Measurements from ENCODE around the gene PLD1. TPM values are rescaled to one million over a fixed set of nuclear protein-coding genes. Genes with fewer than 3 reads are reported as not detected.
A peak's percentile ranks its signal among the peaks of the same experiment; 100 is the strongest.

PLD1 gene
- total and polyA plus RNA-seq, 4 donors, result 4.9 to 31.5 (median 18.6) TPM

- H3K4me1 ChIP-seq (ENCODE audit: control insufficient read depth in 4 of 4, insufficient read depth in 4 of 4, low read length in 3 of 4), result peaks cover 2 to 33% (median 13%) of the 10 kb centered on the region in 4 donors
These were observed 747 bp downstream of the PLD1 start for GRCh38 chr3:171809611-171809860.

DNA sequence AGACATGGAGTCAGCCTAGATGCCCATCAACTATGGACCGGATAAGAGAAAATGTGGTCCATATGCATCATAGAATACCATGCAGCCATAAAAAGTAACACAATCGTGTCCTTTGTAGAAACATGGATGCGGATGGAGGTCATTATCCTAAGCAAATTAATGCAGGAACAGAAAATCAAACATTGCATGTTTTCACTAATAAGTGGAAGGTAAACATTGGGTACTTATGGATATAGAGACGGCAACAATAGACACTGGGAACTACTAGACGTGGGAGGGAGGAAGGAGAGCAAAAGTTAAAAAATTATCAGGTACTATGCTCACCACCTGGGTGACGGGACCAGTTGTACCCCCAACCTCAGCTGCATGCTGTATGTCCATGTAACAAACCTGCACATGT lies 2.5 kb downstream of the PLD1 start:
- Histone ChIP-seq H3K9ac (ENCODE audit: low read depth in 1 of 2, low read length in 2 of 2) (no peak overlapping the region), H3K9me3 (ENCODE audit: control insufficient read depth in 4 of 4, low read length in 3 of 4) (no peaks in the 10 kb centered on the region), H3K27ac (ENCODE audit: low read depth in 1 of 2, low read length in 2 of 2) (no peak overlapping the region), H3K27me3 (ENCODE audit: control insufficient read depth in 4 of 4, insufficient read depth in 4 of 4, low read length in 3 of 4) (no peaks in the 10 kb centered on the region), H3K4me3 (ENCODE audit: low read depth in 1 of 3, low read length in 3 of 3) (no peak overlapping the region), H3K36me3 (ENCODE audit: control insufficient read depth in 4 of 4, insufficient read depth in 3 of 4, low read depth in 1 of 4, low read length in 3 of 4) (no peaks in the 10 kb centered on the region), H3K4me1 (ENCODE audit: control insufficient read depth in 4 of 4, insufficient read depth in 4 of 4, low read length in 3 of 4) (peaks cover 2 to 33% (median 13%) of the 10 kb centered on the region in 4 donors)
- no peak for TF ChIP-seq HNF4A (conservative IDR thresholded peaks at IDR 0.05)
- TF ChIP-seq NR2F2 (IDR thresholded peaks at IDR 0.05), result no peak
- no peak for TF ChIP-seq FOXA2 (IDR thresholded peaks at IDR 0.05)
- TF ChIP-seq JUND (IDR thresholded peaks at IDR 0.05), result no peak
- TF ChIP-seq RXRA (IDR thresholded peaks at IDR 0.05), result no peak
- TF ChIP-seq GABPA (IDR thresholded peaks at IDR 0.05 in 1 of 2, conservative IDR thresholded peaks at IDR 0.05 in 1 of 2), result no peak
- TF ChIP-seq, protein P1, sequence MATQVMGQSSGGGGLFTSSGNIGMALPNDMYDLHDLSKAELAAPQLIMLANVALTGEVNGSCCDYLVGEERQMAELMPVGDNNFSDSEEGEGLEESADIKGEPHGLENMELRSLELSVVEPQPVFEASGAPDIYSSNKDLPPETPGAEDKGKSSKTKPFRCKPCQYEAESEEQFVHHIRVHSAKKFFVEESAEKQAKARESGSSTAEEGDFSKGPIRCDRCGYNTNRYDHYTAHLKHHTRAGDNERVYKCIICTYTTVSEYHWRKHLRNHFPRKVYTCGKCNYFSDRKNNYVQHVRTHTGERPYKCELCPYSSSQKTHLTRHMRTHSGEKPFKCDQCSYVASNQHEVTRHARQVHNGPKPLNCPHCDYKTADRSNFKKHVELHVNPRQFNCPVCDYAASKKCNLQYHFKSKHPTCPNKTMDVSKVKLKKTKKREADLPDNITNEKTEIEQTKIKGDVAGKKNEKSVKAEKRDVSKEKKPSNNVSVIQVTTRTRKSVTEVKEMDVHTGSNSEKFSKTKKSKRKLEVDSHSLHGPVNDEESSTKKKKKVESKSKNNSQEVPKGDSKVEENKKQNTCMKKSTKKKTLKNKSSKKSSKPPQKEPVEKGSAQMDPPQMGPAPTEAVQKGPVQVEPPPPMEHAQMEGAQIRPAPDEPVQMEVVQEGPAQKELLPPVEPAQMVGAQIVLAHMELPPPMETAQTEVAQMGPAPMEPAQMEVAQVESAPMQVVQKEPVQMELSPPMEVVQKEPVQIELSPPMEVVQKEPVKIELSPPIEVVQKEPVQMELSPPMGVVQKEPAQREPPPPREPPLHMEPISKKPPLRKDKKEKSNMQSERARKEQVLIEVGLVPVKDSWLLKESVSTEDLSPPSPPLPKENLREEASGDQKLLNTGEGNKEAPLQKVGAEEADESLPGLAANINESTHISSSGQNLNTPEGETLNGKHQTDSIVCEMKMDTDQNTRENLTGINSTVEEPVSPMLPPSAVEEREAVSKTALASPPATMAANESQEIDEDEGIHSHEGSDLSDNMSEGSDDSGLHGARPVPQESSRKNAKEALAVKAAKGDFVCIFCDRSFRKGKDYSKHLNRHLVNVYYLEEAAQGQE (IDR thresholded peaks at IDR 0.05), result no peak
- TF ChIP-seq ATF3 (IDR thresholded peaks at IDR 0.05), result no peak
- TF ChIP-seq, protein P2, sequence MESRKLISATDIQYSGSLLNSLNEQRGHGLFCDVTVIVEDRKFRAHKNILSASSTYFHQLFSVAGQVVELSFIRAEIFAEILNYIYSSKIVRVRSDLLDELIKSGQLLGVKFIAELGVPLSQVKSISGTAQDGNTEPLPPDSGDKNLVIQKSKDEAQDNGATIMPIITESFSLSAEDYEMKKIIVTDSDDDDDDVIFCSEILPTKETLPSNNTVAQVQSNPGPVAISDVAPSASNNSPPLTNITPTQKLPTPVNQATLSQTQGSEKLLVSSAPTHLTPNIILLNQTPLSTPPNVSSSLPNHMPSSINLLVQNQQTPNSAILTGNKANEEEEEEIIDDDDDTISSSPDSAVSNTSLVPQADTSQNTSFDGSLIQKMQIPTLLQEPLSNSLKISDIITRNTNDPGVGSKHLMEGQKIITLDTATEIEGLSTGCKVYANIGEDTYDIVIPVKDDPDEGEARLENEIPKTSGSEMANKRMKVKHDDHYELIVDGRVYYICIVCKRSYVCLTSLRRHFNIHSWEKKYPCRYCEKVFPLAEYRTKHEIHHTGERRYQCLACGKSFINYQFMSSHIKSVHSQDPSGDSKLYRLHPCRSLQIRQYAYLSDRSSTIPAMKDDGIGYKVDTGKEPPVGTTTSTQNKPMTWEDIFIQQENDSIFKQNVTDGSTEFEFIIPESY (IDR thresholded peaks at IDR 0.05), result no peak
- no peak for TF ChIP-seq RAD21 (IDR thresholded peaks at IDR 0.05)
- no peak for TF ChIP-seq EGR1 (IDR thresholded peaks at IDR 0.05; ENCODE audit: low read depth in 2 of 2)
- TF ChIP-seq HNF4G (IDR thresholded peaks at IDR 0.05), result no peak
- TF ChIP-seq CTCF (IDR thresholded peaks at IDR 0.05; ENCODE audit: low read depth, low read length, missing input control), result no peak
- TF ChIP-seq TAF1 (conservative IDR thresholded peaks at IDR 0.05), result no peak
- TF ChIP-seq FOXA1 (IDR thresholded peaks at IDR 0.05), result no peak
- TF ChIP-seq YY1 (IDR thresholded peaks at IDR 0.05), result no peak
- TF ChIP-seq MAX (IDR thresholded peaks at IDR 0.05), result no peak
- DNase-seq (ENCODE audit: low spot score), result no peak
- WGBS, result 98% methylated on average over 6 of the region's 6 CpGs

More at GRCh38 chr3:171809611-171809860, 747 bp downstream of the PLD1 start:
- Histone ChIP-seq H3K36me3 (ENCODE audit: control insufficient read depth in 4 of 4, insufficient read depth in 3 of 4, low read depth in 1 of 4, low read length in 3 of 4) (no peaks in the 10 kb centered on the region), H3K9ac (ENCODE audit: low read depth in 1 of 2, low read length in 2 of 2) (peak overlapping the region; percentile 53 to 93), H3K4me3 (ENCODE audit: low read depth in 1 of 3, low read length in 3 of 3) (peak overlapping the region; percentile 71 to 83 (median 77)), H3K27me3 (ENCODE audit: control insufficient read depth in 4 of 4, insufficient read depth in 4 of 4, low read length in 3 of 4) (no peaks in the 10 kb centered on the region), H3K27ac (ENCODE audit: low read depth in 1 of 2, low read length in 2 of 2) (peak overlapping the region; percentile 82 to 92), H3K9me3 (ENCODE audit: control insufficient read depth in 4 of 4, low read length in 3 of 4) (no peaks in the 10 kb centered on the region)
- WGBS, result 2% methylated on average over 11 of the region's 11 CpGs
- TF ChIP-seq YY1 (IDR thresholded peaks at IDR 0.05) (no peak), HNF4G (IDR thresholded peaks at IDR 0.05) (no peak), RXRA (IDR thresholded peaks at IDR 0.05) (no peak), FOXA2 (IDR thresholded peaks at IDR 0.05) (no peak)
- no peak for DNase-seq (ENCODE audit: low spot score)
